ENCODE measurements around the gene NLGN4X.

Gene NLGN4X

GRCh38 chrX:6228720-6229119, at the start of gene NLGN4X:
Gene NLGN4X, minus strand, starts transcription at chrX:6228867. Its CDS starts 77,401 bp downstream, at chrX:6151466.
- DNase-seq (ENCODE audit: low spot score) (no peak), FAIRE-seq (no peak)

DNA sequence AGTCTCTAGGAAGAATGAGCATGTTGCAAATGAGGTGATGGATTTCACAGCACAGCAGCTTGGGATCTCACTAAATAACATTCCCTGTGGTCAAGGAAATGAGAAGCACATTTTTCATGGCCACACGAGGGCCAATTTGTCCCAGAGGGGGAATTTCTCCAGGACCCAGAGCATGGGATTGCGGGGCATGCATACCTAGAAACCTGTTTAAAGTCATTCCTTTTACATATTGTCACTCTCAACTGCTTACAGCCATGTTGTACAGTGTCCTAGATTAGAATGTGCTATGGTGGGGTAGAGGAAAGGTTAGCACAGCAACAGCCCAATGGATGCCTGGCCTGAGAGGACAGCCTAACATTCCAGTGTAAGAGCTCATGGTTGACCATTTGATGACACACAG, 37.4 kb upstream of the NLGN4X start:
- FAIRE-seq (no peak), DNase-seq (ENCODE audit: low spot score) (no peak)

DNA sequence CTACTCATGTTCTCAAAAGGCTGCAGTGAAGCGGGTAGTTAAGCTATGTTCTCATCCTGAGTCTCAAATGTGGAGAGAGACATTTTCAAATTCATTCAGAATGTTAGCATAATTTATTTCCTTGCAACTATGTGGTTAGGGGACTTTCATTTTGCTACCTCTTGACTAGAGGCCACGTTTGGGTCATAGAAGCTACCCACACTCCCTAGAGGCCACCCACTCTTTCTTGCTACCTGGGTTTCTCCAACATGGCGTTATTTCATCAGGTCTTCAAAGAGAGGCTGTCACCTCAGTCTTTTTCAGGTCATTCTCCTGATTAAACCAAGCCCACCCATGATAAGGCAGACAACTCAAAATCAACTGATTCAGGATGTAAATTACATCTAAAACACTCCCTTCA, 34.3 kb upstream of the NLGN4X start:
- no peak for FAIRE-seq
- no peak for DNase-seq (ENCODE audit: low spot score)

DNA sequence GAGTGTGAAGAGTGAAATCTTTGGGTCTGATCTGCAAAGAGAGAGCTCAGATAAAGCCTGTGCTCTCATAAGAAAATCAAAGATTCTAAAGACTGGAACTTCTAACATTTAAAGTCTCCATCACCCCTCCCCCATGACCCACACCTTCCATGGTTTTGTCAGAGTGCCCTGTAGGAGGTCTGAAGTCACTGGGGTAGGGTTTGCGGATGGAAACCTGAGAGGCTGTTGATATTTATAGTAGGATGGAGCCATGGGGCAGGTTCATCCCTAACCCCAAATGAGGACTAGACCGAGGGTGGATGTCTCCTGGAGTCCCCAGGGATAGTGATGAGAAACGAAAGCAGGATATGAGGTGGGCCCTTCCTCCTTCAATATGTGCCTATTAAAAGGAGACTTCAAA, 28.4 kb upstream of the NLGN4X start:
- DNase-seq (ENCODE audit: low spot score) = no peak
- no peak for FAIRE-seq

DNA sequence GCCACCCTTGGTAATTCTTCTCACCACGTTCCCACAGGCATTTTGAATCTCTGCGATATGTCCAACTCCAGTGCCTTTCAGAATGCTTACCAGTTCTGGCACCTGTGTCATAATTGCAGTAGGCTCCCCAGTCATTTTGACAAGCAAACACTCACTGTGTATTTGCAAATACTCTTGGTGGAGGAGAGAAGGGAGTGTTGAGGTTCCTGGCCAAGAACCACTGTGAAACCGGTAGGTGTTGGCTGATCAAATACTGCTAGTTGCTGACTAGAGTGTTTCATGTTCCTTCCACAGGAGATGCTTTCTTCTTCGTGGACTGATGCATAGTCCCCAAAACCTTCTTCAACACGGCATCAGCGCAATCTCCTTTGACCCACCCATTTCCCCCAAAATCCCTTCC, 16.0 kb upstream of the NLGN4X start:
- DNase-seq (ENCODE audit: low spot score) (no peak), FAIRE-seq (no peak)

DNA sequence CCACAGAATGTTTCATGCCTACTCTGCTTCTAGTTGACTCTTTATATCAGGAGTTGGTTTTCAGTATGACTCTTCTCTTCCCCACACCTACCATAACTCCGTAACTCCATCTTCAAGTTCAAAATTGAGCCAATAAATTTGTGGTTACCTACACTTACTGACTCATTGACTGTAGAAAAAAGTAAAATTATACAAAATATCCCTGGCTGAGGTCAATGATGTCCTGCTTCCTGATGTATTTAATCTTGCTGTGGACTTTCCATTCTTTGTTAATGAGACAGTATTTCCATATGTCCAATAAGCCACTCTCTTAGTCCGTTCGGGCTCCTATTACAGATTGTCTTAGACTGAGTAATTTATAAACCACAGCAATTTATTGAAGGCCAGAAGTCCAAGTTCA, 9.9 kb upstream of the NLGN4X start:
- no peak for DNase-seq (ENCODE audit: low spot score)
- FAIRE-seq = no peak

DNA sequence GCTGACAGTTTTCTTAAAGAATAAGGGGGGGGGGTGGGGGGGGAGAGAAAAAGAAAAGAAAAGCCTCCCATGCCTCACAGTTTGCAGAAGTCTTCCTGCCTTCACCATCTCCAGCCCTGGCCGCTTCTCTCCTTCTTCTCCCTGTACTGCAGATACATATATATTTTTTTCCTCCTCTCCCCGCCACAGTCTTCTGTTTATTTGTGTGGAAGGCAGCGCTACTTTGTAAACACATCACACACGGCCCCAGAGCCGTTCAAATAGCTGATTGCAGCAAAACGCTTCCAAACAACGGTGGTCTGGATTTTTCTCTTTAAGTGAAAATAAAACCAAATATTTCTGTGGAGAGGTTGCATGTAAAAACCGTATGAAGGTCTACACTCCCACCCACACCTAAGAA, 732 bp downstream of the NLGN4X start:
- no peak for DNase-seq (ENCODE audit: low spot score)
- no peak for FAIRE-seq

- DNase-seq (ENCODE audit: low spot score) = no peak
Observed at GRCh38 chrX:6227453-6227835, 1.2 kb downstream of the NLGN4X start.

DNA sequence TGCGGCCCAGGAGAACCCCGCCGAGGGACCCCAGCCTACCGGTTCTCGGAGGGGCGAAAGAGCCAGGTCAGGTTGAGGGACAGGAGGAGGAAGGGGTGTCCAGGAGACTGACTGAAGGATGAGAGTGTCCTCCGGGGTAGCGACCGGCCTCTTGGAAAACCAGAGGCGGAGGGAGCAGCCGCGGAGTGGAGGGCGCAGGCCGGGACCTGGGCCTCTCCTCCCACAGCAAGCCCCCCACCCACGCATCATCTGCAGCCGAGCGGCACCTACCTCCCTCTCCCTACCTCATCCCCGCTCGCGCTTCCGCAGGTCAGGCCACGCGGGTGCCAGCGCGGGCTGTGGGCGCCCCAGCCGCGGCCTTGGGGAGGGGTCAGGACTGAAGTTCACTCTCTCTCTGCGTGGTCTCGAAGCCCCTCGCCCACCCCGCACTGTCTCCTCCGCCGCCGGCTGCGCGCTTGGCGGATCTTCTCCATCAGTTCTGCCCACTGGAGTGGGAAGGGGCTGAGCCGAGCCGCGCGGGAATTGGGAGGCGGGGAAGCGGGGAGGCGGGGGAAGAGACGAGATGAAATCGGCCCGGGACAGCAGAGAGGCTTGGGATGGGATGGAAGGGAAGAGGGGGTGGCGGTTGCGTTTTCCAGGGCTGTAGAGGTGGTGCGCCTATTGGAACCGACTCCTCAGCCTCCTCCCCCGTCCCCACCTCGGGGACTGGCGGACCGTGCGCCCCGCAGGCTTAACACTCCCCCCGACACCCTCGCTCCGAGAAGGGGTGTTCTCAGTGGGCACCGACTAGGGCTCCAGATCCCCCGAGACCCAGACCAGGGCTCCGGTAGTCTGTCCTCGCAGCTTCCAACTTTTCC, 1.8 kb downstream of the NLGN4X start:
- no peak for DNase-seq (ENCODE audit: low spot score)
- no peak for FAIRE-seq

More at GRCh38 chrX:6227453-6227835, 1.2 kb downstream of the NLGN4X start:
- no peak for FAIRE-seq

- DNase-seq (ENCODE audit: low spot score) = no peak
- FAIRE-seq = no peak
Observed at GRCh38 chrX:6225911-6226595, 2.6 kb downstream of the NLGN4X start.

DNA sequence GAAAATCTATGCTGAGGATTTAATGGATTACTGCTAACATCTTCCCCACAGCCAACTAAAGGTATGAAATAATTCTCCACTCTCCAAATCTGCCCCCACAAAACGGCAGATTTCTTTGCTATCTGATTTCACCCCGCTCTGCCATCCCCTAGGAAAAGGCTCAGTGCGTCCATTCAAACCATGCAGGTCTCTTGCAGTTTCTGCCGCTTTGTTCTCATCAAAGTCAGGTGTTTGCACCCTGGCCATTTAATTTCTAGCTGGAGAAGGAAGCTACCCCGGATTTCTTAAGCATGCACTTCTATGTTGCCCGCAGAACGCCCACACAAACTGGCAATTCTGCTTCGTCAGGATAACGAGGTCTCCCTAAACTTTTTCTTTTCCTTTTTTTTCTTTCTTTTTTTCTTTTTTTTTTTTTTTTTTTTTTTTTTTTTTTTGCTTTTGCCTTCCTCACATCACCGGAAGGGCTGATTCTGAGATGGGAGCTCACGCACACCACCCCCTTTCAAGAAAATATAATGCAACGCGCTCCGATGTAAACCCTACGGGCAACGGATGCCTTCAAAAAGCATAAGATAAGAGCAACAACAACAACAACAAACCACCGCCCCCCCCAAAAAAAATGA, 3.3 kb downstream of the NLGN4X start:
- DNase-seq (ENCODE audit: low spot score) (no peak), FAIRE-seq (no peak)

DNA sequence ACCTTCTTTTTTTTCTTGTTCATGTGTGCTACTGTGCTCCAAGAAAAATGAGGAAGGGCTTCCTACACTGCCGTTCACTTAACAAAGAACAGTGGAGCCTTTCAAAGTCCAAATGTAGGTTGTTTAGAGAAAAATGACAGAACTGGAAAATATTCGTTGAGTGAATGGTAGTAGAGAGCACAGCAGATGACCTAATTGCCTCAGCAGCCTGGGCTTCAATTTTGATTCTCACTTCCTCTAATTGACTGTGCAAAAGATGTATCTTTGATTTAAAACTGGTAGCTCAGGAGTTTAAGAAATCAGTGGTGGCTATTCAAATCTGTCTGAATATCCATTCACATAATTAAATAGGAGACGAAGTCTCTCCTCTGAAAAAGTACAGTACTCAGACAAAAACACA, 5.2 kb downstream of the NLGN4X start:
- FAIRE-seq (no peak), DNase-seq (ENCODE audit: low spot score) (no peak)

- DNase-seq (ENCODE audit: low spot score) (no peak), FAIRE-seq (no peak)
Observed at GRCh38 chrX:6210230-6210629, 18.4 kb downstream of the NLGN4X start.

DNA sequence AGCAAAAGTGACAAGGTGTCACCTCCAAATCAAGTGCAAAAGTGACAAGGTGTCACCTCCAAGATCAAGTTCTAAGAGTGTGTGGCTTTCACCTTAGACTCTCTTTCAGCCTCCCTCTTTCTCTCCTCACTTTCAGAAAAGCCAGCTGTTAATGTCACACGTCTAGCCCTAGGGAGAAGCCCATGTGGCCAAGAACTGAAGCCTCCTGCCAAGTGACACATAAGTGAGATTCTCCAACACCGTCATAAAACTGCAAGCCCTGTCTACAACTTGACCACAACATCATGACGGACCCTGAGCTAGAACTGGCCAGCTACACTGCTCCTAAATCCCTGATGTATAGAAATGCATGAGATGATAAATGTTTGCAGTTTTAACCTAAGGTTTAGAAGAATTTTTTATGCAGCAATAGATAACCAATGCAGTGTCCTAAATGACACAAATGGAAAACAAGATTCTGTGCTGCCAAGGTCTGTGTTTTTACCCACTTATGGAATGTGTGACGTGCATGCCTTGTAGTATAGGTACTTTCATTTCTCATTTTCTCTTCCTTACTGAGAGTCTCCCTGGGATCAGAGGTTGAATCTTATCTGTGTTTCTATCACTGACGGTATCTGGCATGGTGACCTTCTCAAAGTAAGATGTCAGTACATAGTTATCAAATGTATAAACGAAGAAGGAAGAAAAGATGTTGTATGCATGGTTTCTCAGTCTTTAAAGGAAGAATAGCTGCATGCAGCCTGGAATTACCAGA, 25.0 kb downstream of the NLGN4X start:
- no peak for DNase-seq (ENCODE audit: low spot score)
- FAIRE-seq = no peak

DNA sequence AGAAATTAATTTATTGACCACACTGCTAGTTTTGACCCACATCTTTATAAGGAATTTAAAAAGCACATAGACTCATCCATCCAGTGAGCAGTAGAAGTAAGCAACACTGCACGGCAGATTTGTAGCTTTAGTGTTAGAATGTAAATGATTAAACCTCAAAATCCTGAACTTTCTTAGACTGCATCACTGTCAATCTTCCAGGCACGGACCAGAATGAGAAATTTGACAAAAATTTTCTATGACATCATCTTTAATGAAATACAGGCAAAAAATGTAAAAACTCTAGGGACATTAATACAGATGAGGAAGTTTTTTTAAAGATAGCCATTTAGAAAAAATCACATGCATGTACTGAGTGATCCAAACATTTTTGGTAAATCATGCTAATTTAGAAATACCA, 29.2 kb downstream of the NLGN4X start:
- no peak for DNase-seq (ENCODE audit: low spot score)
- FAIRE-seq = no peak

GRCh38 chrX:6187256-6187655, 41.4 kb downstream of the NLGN4X start:
- DNase-seq (ENCODE audit: low spot score) (no peak), FAIRE-seq (no peak)

- FAIRE-seq (no peak), DNase-seq (ENCODE audit: low spot score) (no peak)
Observed at GRCh38 chrX:6184900-6185515, 43.7 kb downstream of the NLGN4X start.

- FAIRE-seq = no peak
- DNase-seq (ENCODE audit: low spot score) = no peak
Observed at GRCh38 chrX:6175914-6176313, 52.8 kb downstream of the NLGN4X start.

DNA sequence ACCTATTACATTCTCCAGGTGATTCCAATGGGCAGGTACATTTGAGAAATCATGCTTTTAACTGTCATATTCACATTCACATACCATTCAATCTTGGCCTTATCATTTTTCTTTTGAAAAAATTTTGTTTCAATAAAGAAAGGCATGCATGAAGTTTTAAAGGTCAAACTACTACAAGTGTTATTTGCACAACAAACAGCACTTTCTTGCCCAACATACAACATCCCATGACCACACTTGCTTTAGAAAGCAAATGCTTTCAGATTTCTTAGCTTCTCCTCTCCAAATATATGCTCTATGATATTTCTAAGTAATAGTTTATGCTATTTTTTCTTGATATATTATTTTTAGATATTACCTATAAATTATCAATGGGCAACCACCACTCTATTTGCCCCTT, 58.2 kb downstream of the NLGN4X start:
- DNase-seq (ENCODE audit: low spot score) (no peak), FAIRE-seq (no peak)

DNA sequence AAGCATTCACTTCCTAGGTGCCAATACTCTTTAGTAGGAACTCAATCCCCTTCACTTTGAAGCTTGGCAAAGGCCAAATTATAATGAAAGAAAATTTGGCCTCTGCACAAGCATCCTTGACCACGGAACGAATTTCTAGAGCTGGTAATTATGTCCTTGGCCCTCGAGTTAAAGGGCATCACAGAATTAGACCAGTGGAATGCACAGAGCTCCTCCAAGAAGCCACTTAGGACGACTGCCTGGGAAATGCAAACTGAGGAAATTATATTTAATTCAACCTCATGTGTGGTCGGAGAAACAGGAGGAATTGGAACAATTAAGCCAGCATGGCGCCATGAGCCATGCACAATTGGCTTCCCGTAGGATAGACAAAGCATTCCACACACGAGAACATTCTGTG, 59.3 kb downstream of the NLGN4X start:
- FAIRE-seq (no peak), DNase-seq (ENCODE audit: low spot score) (no peak)

DNA sequence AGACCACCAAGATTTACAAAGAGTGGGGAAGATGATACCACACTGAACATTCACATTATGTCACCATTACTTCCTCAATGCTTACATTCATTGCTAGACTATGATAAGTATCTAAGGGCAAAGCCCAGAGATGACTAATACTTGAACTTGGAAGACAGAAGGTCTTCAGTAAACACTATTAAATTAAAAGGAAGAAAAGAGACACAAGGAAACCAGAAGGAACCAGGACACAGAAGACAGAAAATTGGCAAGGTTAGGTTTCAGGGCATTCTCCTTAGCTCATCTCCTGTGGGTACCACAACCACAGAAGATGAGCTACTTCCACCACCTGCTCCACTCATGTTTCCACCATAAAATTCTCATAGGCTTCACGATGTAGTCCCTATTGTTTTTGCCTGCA, 64.9 kb downstream of the NLGN4X start:
- FAIRE-seq (no peak), DNase-seq (ENCODE audit: low spot score) (no peak)

Measured in RCC 7860 (cell line).